Measurements from ENCODE around the gene MYL6B. TPM values are rescaled to one million over a fixed set of nuclear protein-coding genes. Genes with fewer than 3 reads are reported as not detected.

Gene MYL6B
- total RNA-seq, 1 donor from 2014 or later: 6.5 TPM

GRCh38 chr12:56121204-56121870 is 31.1 kb upstream of the MYL6B start:
- DNase-seq (ENCODE audit: low spot score) (peak; percentile 92), ATAC-seq (peak; percentile 52)

GRCh38 chr12:56122637-56123036 is 29.8 kb upstream of the MYL6B start:
- DNase-seq (ENCODE audit: low spot score) (no peak), ATAC-seq (peak; percentile 21)

GRCh38 chr12:56124133-56124532 is 28.3 kb upstream of the MYL6B start:
- DNase-seq (ENCODE audit: low spot score): no peak
- no peak for ATAC-seq

- DNase-seq (ENCODE audit: low spot score) (no peak), ATAC-seq (no peak)
Observed at GRCh38 chr12:56126732-56127239, 25.6 kb upstream of the MYL6B start.

- ATAC-seq: no peak
- no peak for DNase-seq (ENCODE audit: low spot score)
Observed at GRCh38 chr12:56127485-56127887, 24.9 kb upstream of the MYL6B start.

GRCh38 chr12:56127888-56128669 is 24.3 kb upstream of the MYL6B start, which contains the start of gene ESYT1:
Gene ESYT1, plus strand, starts transcription at chr12:56128267. Its CDS starts 53 bp downstream, at chr12:56128320.
- DNase-seq (ENCODE audit: low spot score) (peak; percentile 100), ATAC-seq (peak; percentile 88)

GRCh38 chr12:56128670-56129205 is 23.6 kb upstream of the MYL6B start:
- DNase-seq (ENCODE audit: low spot score): no peak
- peak; percentile 29 for ATAC-seq

GRCh38 chr12:56129206-56129941 is 23.0 kb upstream of the MYL6B start:
- ATAC-seq: peak; percentile 40

GRCh38 chr12:56129942-56130495 is 22.4 kb upstream of the MYL6B start:
- no peak for ATAC-seq
- no peak for DNase-seq (ENCODE audit: low spot score)

More at GRCh38 chr12:56129206-56129941, 23.0 kb upstream of the MYL6B start:
- peak; percentile 64 for DNase-seq (ENCODE audit: low spot score)

- ATAC-seq (no peak), DNase-seq (ENCODE audit: low spot score) (no peak)
Observed at GRCh38 chr12:56130876-56131275, 21.5 kb upstream of the MYL6B start.

GRCh38 chr12:56134897-56135296 is 17.5 kb upstream of the MYL6B start:
- no peak for ATAC-seq
- no peak for DNase-seq (ENCODE audit: low spot score)

- DNase-seq (ENCODE audit: low spot score): no peak
- no peak for ATAC-seq
Observed at GRCh38 chr12:56137853-56138571, 14.4 kb upstream of the MYL6B start.

GRCh38 chr12:56141946-56142784 is 10.2 kb upstream of the MYL6B start:
- ATAC-seq (no peak), DNase-seq (ENCODE audit: low spot score) (no peak)

GRCh38 chr12:56143217-56143616 is 9.2 kb upstream of the MYL6B start:
- ATAC-seq: no peak
- no peak for DNase-seq (ENCODE audit: low spot score)

- peak; percentile 64 for ATAC-seq
- DNase-seq (ENCODE audit: low spot score): no peak
Observed at GRCh38 chr12:56143870-56144269, 8.5 kb upstream of the MYL6B start.

- no peak for ATAC-seq
- DNase-seq (ENCODE audit: low spot score): no peak
Observed at GRCh38 chr12:56145217-56145616, 7.2 kb upstream of the MYL6B start.

- no peak for DNase-seq (ENCODE audit: low spot score)
- peak; percentile 9 for ATAC-seq
Observed at GRCh38 chr12:56146492-56147460, 5.6 kb upstream of the MYL6B start.

- ATAC-seq (no peak), DNase-seq (ENCODE audit: low spot score) (no peak)
Observed at GRCh38 chr12:56150563-56150962, 1.8 kb upstream of the MYL6B start.

All from left lobe of liver (tissue), 2 donors.